PFSK-1 (cell line): ENCODE results near the gene TTC36.

Experiments used
- POLR2AphosphoS5 ChIP-seq: IDR thresholded peaks from 2 replicates; pipeline ENCODE4 v1.6.1; 2012; ENCODE audit warnings: low read depth, mild to moderate bottlenecking, control low read depth, low read length, moderate library complexity
- TAF1 ChIP-seq: IDR thresholded peaks from 2 replicates; pipeline ENCODE4 v1.6.1; 2012; ENCODE audit warnings: low read length, control low read depth, borderline replicate concordance; ENCODE audit not compliant: insufficient read depth

- TF ChIP-seq TAF1 (no peak), POLR2AphosphoS5 (no peak)
These were observed 42.0 kb upstream of the TTC36 start for GRCh38 chr11:118485273-118485672.
